Astrocyte (in vitro differentiated cells and primary cell): Measurements from ENCODE around the gene OVOL1.

ENCODE experiments used
- EZH2 ChIP-seq: IDR thresholded peaks from 2 replicates; pipeline ENCODE4 v1.6.1; 2012; ENCODE audit warnings: mild to moderate bottlenecking, low read length, inconsistent platforms; ENCODE audit not compliant: insufficient read depth
- TF ChIP-seq, protein P1 (sequence below): IDR thresholded peaks from 2 replicates; pipeline ENCODE4 v1.5.1; 2011; ENCODE audit warnings: low read depth, mild to moderate bottlenecking, inconsistent platforms, low read length, moderate library complexity; ENCODE audit not compliant: insufficient read depth

DNA sequence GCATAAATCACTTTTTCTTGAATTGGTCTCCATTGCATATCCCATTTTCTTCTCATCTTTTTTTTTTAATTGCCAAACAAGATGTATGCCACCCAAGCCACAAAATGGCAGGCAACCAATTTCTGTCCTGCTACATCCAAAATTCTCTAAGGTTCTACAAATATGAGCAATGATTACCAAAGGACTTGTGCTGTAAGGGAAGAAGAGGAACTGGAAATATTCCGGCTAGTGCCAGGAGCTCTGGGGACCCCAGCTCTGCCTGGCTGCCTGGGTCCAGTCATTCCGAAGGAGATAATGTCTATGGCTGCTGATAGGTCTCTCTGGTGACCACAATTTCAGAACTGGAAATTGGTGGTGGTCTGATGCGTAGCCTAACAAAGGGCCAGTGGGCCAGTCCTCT is 29.8 kb downstream of the OVOL1 start:
- TF ChIP-seq, protein P1, sequence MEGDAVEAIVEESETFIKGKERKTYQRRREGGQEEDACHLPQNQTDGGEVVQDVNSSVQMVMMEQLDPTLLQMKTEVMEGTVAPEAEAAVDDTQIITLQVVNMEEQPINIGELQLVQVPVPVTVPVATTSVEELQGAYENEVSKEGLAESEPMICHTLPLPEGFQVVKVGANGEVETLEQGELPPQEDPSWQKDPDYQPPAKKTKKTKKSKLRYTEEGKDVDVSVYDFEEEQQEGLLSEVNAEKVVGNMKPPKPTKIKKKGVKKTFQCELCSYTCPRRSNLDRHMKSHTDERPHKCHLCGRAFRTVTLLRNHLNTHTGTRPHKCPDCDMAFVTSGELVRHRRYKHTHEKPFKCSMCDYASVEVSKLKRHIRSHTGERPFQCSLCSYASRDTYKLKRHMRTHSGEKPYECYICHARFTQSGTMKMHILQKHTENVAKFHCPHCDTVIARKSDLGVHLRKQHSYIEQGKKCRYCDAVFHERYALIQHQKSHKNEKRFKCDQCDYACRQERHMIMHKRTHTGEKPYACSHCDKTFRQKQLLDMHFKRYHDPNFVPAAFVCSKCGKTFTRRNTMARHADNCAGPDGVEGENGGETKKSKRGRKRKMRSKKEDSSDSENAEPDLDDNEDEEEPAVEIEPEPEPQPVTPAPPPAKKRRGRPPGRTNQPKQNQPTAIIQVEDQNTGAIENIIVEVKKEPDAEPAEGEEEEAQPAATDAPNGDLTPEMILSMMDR: no peak
- TF ChIP-seq EZH2: no peak
